GM19438 (cell line): ENCODE results near the gene YWHAB.
"Not testable (repeated sequence)": the region's sequence is repeated elsewhere in the genome, so short reads cannot be mapped to it uniquely, and the experiment has no call there.

ENCODE experiments used
- ATAC-seq: cut with Tn5 transposase; IDR thresholded peaks from one replicate; pipeline ENCODE4 v1.9.1; 2021; ENCODE audit warnings: low read depth; ENCODE audit not compliant: unreplicated experiment

YWHAB gene

DNA sequence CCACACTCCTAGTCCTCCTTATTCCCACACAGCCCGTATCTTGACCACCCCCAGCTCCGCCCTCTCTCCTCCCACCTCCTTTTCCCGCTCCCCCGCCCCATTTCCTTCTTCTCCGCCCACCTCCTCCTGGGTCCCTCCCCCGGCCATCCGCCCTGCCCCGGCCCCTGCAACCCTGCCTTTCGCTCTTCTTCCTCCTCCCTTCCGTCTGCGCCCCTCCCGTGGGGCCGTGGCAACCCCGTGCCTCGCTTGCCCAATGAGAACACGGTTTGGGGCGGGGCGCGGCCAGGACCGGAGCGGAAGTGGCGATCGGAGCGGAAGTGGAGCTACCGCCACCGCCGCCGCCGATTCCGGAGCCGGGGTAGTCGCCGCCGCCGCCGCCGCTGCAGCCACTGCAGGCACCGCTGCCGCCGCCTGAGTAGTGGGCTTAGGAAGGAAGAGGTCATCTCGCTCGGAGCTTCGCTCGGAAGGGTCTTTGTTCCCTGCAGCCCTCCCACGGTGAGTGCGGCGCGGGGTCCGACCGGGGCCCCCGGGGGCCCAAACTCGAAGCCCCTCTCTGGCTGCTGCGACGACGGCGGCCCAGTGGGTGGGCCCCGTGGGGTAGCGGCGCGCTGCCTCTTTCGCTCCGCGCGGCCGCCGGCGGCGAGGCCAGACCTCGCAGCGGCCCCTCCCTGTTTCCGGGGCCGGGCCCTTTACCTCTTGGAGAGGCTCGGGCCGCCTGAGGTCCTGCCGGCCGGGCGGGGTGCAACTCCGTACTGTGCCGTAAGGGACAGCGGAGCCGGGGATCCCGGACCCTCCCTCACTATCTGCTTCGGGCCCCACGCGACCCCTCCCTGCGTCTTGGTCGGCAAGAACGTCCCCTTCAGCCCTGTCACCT lies at the start of gene YWHAB:
YWHAB (plus strand) TSS at position 314 of the 874 bp plus-strand sequence. CDS start 15,829 bp downstream, outside the sequence.
- peak; percentile 87 for ATAC-seq

GRCh38 chr20:44836601-44837120 lies 48.8 kb upstream of the YWHAB start:
- no peak for ATAC-seq

DNA sequence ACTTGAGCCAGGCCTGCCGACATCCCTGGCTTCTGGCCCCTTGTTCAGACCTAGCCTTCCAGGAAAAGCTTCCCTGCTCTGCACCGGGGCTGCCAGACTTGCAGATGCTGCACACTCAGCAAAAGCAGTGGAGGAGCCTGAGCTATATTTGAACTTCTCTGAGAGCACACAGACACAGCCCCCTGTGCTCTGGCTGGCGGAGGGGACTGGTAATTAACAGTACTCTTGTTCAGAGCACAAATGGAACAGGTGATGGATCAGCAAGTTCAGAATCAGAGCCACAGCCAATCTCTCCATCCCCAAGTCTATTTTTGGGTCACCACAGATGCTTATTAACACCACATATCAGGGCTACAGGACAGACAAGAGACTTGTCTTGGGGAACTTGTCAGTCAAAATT lies 47.6 kb upstream of the YWHAB start:
- no peak for ATAC-seq

DNA sequence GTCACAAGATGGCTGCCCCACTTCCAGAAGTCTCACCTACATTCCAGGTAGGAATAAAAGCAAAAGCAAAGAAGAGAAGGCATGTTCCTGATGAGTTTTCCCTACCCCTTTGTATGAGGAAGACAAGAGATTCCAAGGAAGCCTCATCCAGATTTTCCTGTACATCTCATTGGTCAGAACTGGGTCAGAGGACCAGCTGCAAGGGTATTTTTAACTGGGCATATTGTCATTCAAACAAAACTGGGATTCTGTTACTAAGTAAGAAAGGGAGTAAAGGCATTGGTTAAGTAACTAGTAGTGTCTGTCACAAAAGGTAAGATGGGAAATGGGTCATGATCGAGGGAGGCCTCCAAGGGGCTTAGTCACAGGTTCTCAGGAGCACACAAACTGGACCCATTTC lies 47.0 kb upstream of the YWHAB start:
- ATAC-seq = no peak

DNA sequence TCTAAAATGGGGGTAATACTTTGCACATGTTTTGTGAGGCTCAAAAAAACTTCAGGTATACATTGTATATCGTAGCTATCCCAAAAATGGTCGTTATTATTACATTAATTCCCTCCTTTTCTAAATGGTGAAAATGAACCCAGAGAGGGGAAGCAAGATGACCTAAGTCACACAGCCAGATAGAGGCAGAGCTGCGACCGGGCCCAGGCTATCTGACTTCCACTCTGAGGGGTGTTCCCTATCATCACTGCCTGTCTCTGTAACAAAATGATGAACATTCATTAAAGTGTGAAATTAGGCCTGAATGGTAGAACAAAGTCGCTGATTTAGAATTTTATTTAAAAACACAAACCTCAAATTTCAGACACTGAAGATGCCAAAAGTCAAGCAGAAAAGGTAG lies 46.0 kb upstream of the YWHAB start:
- no peak for ATAC-seq

- ATAC-seq = no peak
These were observed 44.7 kb upstream of the YWHAB start for GRCh38 chr20:44840826-44841225.

- no peak for ATAC-seq
These were observed 43.5 kb upstream of the YWHAB start for GRCh38 chr20:44841955-44842354.

DNA sequence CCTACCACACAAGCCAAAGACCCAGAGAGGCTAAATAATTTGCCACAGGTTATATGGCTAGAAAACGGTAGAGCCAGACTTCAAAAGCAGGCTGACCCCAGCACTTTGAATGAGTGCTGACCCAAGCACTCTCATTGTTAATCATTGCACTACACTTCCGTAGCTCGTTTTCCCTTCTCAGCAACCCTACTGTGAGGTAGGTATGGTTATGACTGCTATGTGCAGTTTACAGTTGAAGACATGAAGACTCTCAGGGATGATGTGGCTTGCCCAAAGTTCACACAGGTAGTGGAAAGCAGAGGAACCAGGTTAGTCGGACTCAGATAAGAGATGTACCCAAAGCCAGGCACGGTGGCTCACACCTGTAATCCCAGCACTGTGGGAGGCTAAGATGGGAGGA lies 41.6 kb upstream of the YWHAB start:
- no peak for ATAC-seq

- no peak for ATAC-seq
These were observed 37.1 kb upstream of the YWHAB start for GRCh38 chr20:44848254-44849015.

GRCh38 chr20:44849703-44850102 lies 35.8 kb upstream of the YWHAB start:
- no peak for ATAC-seq

DNA sequence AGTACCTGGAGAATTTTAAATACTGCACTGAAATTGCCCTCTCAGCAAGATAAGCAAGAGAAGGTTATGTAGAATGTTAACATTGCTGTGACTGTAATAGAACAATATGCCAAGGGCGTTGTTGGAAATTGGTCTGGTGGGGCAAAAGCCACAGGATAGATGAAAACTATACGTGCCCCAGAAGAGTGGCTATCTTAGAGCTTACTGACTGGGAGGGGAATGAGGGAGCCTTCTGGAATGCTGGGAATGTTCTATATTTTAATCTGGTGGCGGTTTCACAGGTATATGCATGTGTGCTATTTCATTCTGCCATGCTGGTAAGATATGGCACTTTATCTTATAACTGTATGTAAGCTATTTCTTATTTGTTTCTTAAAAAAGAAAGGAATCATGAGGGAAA lies 35.2 kb upstream of the YWHAB start:
- ATAC-seq = no peak

- no peak for ATAC-seq
These were observed 34.7 kb upstream of the YWHAB start for GRCh38 chr20:44850837-44851236.

- ATAC-seq = no peak
These were observed 34.0 kb upstream of the YWHAB start for GRCh38 chr20:44851545-44851944.

DNA sequence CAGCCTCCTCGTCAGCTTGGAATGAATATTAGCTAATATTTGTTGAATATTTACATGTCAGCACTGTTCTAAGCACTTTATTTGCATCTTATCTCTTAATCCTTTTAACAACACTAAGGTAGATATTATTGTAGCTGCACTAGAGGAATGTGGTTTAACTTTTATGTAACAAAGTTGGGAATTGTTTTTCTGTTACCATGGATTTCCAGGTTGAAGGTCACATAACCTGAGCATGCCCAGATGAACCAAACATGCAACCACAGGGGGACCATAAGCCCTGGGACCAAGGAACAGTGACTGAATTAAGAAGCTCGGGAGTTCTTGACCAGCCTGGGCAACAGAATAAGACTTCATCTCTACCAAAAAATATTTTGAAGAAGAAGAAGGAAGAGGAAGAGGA lies 29.1 kb upstream of the YWHAB start:
- no peak for ATAC-seq

DNA sequence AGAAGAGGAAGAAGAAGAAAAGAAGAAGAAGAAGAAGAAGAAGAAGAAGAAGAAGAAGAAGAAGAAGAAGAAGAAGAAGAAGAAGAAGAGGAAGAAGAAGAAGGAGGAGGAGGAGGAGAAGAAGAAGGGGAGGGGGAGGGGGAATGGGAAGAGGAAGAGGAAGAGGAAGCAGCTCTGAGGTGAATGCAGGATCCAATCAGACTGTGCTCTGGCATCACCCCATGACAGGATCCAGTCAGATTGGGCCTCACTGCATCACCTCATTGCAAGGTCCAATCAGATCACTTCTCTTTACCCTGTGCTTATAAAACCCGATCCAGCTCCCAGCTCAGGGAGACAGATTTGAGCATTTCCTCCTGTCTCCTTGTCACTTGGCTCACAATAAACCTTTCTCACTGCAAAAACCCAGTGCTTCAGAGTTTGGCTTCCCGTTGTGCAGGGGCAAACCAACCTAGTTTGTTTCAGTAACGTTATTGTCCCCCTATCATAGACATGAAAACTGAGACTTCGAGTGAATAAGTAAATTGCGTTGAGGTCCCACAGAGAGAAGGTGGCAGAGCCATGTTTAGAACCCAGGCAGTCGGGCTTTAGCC lies 28.6 kb upstream of the YWHAB start:
- ATAC-seq = no peak

GRCh38 chr20:44858606-44859360 lies 26.7 kb upstream of the YWHAB start:
- ATAC-seq = no peak

GRCh38 chr20:44861531-44862006 lies 23.9 kb upstream of the YWHAB start:
- no peak for ATAC-seq

GRCh38 chr20:44862286-44862685 lies 23.2 kb upstream of the YWHAB start:
- no peak for ATAC-seq

DNA sequence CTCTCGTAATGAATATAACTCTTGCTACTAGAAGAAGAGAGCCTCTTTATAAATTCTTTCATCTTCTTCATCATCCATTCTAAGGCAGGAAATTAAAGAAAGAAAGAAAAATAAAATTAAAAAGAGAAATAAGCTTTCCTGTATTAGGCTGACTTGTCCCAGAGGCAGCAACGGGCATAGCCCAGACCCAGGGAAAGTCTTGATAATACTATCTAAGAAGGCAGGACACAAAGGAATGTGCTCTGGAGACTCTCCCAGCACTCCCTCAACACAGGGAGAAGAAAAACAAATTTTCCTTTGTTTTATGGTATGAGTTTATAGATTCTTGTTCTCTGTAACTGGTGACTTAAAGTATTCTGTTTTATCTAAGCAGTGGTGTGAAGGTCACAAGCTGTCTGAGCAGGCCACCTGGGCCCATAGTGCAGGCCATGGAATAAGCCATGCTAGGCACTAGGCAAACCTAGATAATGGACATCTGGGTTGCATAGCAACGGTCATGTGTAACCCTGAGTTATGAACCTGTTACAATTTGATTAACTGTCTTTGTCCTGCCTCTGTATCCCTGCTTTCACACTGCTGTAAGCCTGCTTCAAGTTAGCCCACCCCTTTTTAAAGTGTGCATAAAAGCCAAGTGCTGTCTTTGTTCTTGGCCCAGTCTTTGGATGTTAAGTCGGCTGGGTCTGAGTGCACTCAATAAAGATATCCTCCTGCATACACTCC lies 22.0 kb upstream of the YWHAB start:
- ATAC-seq = not testable (repeated sequence)

DNA sequence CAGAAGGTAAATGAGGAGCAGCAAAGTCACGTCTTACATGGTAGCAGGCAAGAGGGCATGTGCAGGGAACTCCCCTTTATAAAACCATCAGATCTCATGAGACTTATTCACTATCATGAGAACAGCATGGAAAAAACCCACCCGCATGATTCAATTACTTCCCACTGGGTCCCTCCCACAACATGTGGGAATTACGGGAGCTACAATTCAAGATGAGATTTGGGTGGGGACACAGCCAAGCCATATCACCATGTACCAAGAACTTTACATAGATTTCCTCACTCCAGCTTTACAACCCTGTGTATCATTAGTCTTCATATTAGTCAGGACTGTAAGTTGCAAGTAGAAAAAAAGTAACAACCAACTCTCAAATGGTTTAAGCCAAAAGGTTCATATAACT lies 21.0 kb upstream of the YWHAB start:
- ATAC-seq = not testable (repeated sequence)
